Calu3 (cell line): Measurements from ENCODE around the gene ARHGEF40. TPM values are rescaled to one million over a fixed set of nuclear protein-coding genes. Genes with fewer than 3 reads are reported as not detected.

Experiments used
- BruUV-seq: library from RNA; stranded (reverse); fragments of 400-500 nt; replicated peaks from 2 replicates; lab custom pipeline; 2021; lab: Mats Ljungman, UMichigan
- CTCF ChIA-PET: fragments of 300-600 bp; sonication (Branson Sonifier 250); formaldehyde crosslinking; loops from one replicate; lab custom pipeline; 2022; ENCODE audit warnings: antibody characterized with exemption; lab: Charles Lee
- DNase-seq: peaks from one replicate; pipeline ENCODE4 v3.0.0; 2022
- H3K27ac Mint-ChIP-seq: one replicate; pipeline ENCODE4 v1.8.0; 2022; ENCODE audit warnings: mixed read lengths; ENCODE audit not compliant: unreplicated experiment
- H3K27me3 Mint-ChIP-seq: one replicate; pipeline ENCODE4 v1.8.0; 2022; ENCODE audit warnings: mixed read lengths; ENCODE audit not compliant: unreplicated experiment
- H3K36me3 Mint-ChIP-seq: one replicate; pipeline ENCODE4 v1.8.0; 2022; ENCODE audit warnings: mild to moderate bottlenecking, moderate library complexity, mixed read lengths; ENCODE audit not compliant: insufficient read depth, unreplicated experiment
- H3K4me1 Mint-ChIP-seq: one replicate; pipeline ENCODE4 v1.8.0; 2022; ENCODE audit warnings: mild to moderate bottlenecking, low read depth, mixed read lengths; ENCODE audit not compliant: unreplicated experiment
- H3K4me3 Mint-ChIP-seq: one replicate; pipeline ENCODE4 v1.8.0; 2022; ENCODE audit warnings: mild to moderate bottlenecking, low read depth, moderate library complexity, mixed read lengths; ENCODE audit not compliant: unreplicated experiment
- H3K9me3 Mint-ChIP-seq: one replicate; pipeline ENCODE4 v1.8.0; 2022; ENCODE audit warnings: low read depth, mixed read lengths; ENCODE audit not compliant: unreplicated experiment
- CTCF ChIP-seq: fragments of 200-600 bp; IDR thresholded peaks from one replicate; pipeline ENCODE4 v1.8.0; 2022; ENCODE audit warnings: antibody characterized with exemption; ENCODE audit not compliant: unreplicated experiment
- intact Hi-C: fragments of 100-400 bp; cut with micrococcal nuclease; formaldehyde crosslinking; loops from one replicate; pipeline ENCODE4 v1.10.0; 2022; ENCODE audit not compliant: unreplicated experiment
- total RNA-seq: library from RNA; stranded (reverse); gene quantifications from 2 replicates; pipeline ENCODE4 v1.2.3, GENCODE V29; 2022

ARHGEF40 gene
- total RNA-seq, 1 experiment from 2014 or later: 16.8 TPM

GRCh38 chr14:21107283-21107800 lies 37.2 kb downstream of the ARHGEF40 start:
- BruUV-seq: no TSS peak
- CTCF ChIA-PET: interaction anchor here (0.8 to 1.2 kb wide), 2 partner anchors 39 to 93 kb away, joined by 3 to 4 read pairs; no protein-coding TSS in a partner anchor
- Mint-ChIP-seq H3K27ac (no peak overlapping the region), H3K4me3 (no peak overlapping the region), H3K4me1 (peaks cover 41% of the 10 kb centered on the region), H3K36me3 (peaks cover 14% of the 10 kb centered on the region), H3K27me3 (no peaks in the 10 kb centered on the region), H3K9me3 (no peaks in the 10 kb centered on the region)
- intact Hi-C loops: loop anchor here (1.0 kb wide), 1 partner anchor 39 kb away; no protein-coding TSS in a partner anchor
- DNase-seq: no peak
- no peak for TF ChIP-seq CTCF

- CTCF ChIA-PET: no interaction called here
- H3K36me3 Mint-ChIP-seq: peaks cover 7% of the 10 kb centered on the region
- H3K4me3 Mint-ChIP-seq: no peak overlapping the region
- H3K27me3 Mint-ChIP-seq: no peaks in the 10 kb centered on the region
- intact Hi-C loops: no loop called here
- H3K27ac Mint-ChIP-seq: no peak overlapping the region
- no TSS peak for BruUV-seq
- TF ChIP-seq CTCF: no peak
- no peak for DNase-seq
- H3K4me1 Mint-ChIP-seq: peaks cover 26% of the 10 kb centered on the region
- H3K9me3 Mint-ChIP-seq: no peaks in the 10 kb centered on the region
Measured at GRCh38 chr14:21108791-21109190, 38.7 kb downstream of the ARHGEF40 start.

GRCh38 chr14:21109377-21110138 lies 39.5 kb downstream of the ARHGEF40 start:
- Mint-ChIP-seq H3K4me1 (peaks cover 23% of the 10 kb centered on the region), H3K36me3 (no peaks in the 10 kb centered on the region), H3K27ac (no peak overlapping the region), H3K4me3 (no peak overlapping the region), H3K27me3 (no peaks in the 10 kb centered on the region), H3K9me3 (no peaks in the 10 kb centered on the region)
- no peak for DNase-seq
- CTCF ChIA-PET: no interaction called here
- no peak for TF ChIP-seq CTCF
- no TSS peak for BruUV-seq
- intact Hi-C loops: no loop called here

- BruUV-seq: no TSS peak
- Mint-ChIP-seq H3K9me3 (no peaks in the 10 kb centered on the region), H3K36me3 (no peaks in the 10 kb centered on the region), H3K4me1 (peaks cover 9% of the 10 kb centered on the region), H3K27me3 (no peaks in the 10 kb centered on the region), H3K4me3 (no peak overlapping the region), H3K27ac (no peak overlapping the region)
- intact Hi-C loops: no loop called here
- TF ChIP-seq CTCF: no peak
- CTCF ChIA-PET: no interaction called here
- DNase-seq: no peak
Measured at GRCh38 chr14:21112255-21112654, 42.2 kb downstream of the ARHGEF40 start.
